Adipose tissue (tissue), 3 donors: Measurements from ENCODE around the gene ANKRD28. TPM values are rescaled to one million over a fixed set of nuclear protein-coding genes. Genes with fewer than 3 reads are reported as not detected.

ENCODE experiments used
- H3K27ac ChIP-seq: one replicate; pipeline ENCODE4 v1.5.1; 2013; ENCODE audit warnings: low read depth, low read length
- WGBS, 3 donors: extraction: QIAGEN DNeasy Blood & Tissue Kit; methylation state at CpG; one replicate each; pipeline ENCODE4 v1.1.7; 2013; 5-methylcytosine and 5-hydroxymethylcytosine counted together
- polyA plus RNA-seq, 3 donors: library from polyadenylated mRNA; stranded (reverse); fragments of 200-250 nt; gene quantifications; one replicate each; pipeline ENCODE4 v1.2.3, GENCODE V29; 2013
- donor health status: healthy with polysubstance abuse.
- donor health status: Bipolar disorder and iron deficiency.
- donor health status: healthy.

Gene ANKRD28
- polyA plus RNA-seq, 3 donors, result 8.9 to 15.6 (median 10.9) TPM

DNA sequence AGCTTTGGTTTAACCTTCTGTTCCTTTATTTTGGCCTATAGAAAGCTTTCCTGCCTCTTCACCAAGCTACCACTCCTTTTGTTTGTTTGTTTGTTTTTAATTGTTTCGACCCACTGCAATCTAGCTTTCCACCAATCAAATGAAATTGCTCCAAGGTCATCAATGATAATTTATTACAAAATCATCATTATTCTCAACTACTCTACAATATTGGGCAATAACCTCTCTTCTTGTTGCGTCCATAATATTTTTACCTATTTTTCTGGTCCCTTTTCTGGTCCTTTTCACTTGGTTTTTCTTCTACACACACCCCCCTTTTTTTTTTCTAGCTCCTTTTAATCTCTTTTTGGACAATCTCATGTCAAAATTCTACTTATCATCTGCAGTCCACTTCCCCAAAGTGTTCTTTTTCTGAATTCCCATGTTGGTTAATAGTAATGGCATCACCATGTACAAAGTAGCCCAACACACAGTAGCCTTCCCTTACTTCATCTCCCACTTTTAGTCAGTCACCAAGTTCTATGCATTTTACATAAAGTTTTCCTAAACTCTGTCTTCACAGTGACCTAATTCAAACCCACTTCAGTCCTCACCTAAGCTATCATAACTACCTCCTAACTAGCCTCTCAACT, 11.0 kb upstream of the ANKRD28 start:
- H3K27ac ChIP-seq, result no peak overlapping the region
- WGBS, 3 donors, result 89 to 95% (median 90%) methylated on average over 2 of the region's 2 CpGs

DNA sequence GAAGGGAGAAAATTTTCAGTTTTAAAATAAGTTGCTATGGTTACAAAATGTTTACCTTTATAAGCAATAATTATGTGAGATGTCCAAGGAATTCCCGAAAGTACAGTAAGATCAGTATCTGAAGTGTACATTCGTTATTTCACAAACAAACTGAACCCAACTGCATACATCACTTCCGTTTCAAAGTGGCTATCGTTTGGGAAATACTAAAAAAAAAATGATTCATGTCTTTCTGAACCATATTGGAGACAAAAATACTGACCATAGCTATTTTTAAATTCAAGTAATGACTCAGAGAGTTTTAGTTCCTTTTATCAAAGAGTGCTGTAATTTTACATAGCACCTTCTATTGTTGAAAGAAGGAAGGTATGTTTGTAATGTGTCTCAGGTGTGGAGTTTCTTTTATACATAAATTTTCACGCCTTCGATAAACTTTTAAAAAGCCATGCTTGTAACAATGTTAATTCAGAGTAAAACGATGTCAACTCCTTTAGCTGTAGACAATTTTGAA, 8.0 kb upstream of the ANKRD28 start:
- 35 to 48% (median 36%) methylated on average over 7 of the region's 7 CpGs for WGBS, 3 donors
- H3K27ac ChIP-seq, result no peak overlapping the region

- H3K27ac ChIP-seq, result no peak overlapping the region
- WGBS, 3 donors, result 53 to 84% (median 80%) methylated on average over 4 of the region's 4 CpGs
These were observed 6.8 kb upstream of the ANKRD28 start for GRCh38 chr3:15804553-15805095.

DNA sequence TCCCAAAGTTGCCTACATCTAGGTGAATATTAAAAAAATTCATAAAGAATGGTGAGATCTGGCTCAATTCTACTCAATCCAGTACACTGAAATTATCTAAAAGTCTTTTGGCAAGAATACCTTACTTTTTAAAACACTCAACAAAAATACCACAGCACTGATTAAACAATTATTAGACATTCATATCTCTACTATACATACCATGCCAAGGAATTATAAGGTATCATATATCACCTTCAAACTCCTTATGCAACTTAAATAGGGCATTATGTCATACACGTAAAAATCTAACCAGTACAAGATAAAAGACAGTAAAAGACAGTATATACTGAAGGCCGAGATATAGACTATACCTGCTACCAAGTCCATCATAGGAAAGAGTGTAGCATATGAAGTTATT, 6.1 kb upstream of the ANKRD28 start:
- no peak overlapping the region for H3K27ac ChIP-seq
- WGBS, 3 donors, result 72 to 85% (median 80%) methylated on average over 2 of the region's 2 CpGs

- no peak overlapping the region for H3K27ac ChIP-seq
- WGBS, 3 donors, result 75 to 78% (median 76%) methylated on average over 3 of the region's 3 CpGs
These were observed 3.5 kb upstream of the ANKRD28 start for GRCh38 chr3:15801298-15801697.

DNA sequence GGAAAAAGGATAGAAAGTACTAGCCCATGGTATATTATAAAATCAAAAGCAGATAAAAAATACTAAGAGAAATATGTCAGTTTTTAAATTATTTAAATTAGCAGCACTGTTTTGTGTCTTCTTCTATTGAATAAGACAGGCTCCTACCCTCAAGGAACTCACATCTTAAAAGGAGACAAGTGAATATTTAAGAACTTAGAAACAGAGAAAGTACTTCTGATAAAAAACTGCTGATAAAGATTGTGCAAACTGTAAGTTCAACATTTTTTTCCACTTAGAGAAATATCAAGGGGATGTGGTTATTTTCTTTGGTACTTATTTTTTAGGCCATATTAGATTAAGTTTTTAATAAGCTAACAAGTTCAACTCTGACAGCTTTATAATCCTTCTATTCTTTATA, 3.0 kb upstream of the ANKRD28 start:
- no peak overlapping the region for H3K27ac ChIP-seq

GRCh38 chr3:15800327-15800726, 2.5 kb upstream of the ANKRD28 start:
- H3K27ac ChIP-seq, result no peak overlapping the region

DNA sequence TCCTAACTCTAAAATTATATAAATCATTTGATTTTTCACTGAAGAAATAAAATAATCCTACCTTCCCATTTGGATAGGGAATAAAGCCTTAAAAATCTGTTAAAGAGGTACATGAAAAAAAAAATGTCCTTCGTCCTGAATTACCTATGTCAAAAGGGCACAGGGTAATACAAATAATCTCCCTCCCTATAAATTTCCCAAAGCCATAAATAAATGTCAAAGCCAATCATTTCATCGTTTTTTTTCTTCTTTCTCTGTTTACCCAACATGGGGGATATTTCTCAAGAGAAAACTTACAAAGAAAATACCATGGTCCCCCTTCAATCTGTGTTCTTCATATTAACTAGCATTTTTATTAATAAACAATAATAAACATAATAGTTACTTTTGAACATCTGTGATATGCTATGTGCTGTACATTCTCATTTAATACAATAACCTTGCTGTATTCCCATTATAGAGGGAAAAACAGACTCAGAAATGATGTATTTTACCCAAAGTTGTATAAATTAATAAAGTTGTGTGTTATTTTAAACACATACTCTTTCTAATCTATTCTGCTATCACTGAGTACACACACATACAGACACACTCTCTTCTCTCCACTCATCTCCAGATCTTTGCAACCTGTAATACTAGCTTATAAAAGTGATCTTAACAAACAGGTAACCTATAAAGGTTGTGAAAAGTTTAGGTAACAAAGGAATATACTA, 910 bp upstream of the ANKRD28 start:
- 40 to 46% (median 43%) methylated on average over 2 of the region's 2 CpGs for WGBS, 3 donors
- H3K27ac ChIP-seq, result no peak overlapping the region

DNA sequence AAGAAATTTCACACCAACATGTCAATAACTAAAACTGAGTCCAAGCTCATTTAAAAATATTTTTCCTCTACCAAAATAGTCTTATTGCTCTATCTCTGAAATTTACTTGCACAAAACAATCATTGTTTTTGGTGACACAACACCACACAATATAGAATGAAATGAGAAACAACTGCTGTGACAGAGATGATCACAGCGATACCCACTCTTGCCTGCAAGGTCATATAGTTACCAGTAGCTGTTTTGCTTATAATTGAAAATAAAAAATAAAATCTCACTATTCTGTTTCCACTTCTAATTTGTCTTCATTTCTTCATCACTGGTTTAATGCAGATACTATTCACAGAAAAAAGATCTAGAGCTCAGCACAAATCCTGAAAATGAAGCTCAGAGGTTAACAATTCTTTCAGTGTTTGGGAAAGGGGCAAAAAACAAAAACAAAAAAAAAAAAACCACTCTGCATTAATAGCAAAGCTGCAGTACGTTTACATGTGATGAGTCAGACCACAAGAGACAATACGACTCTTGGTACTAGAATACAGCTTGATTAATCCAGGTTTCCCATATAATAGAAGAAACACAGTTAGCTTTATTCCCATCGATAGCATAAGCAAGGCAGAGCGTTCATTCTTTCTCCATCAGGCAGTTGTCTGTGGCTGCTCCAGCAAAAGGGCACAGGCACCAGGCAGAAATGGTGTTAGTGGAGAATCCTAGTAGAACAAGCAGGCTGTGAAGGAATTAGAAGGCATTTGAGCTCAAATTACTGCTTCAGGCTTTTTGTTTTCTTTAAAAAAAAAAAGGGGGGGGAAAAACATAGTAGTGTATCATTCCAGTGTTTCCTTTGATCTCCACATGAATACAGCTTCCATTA, 773 bp downstream of the ANKRD28 start:
- 7 to 14% (median 8%) methylated on average over 5 of the region's 5 CpGs for WGBS, 3 donors

GRCh38 chr3:15796331-15796730, 1.4 kb downstream of the ANKRD28 start:
- 5 to 13% (median 12%) methylated on average over 2 of the region's 2 CpGs for WGBS, 3 donors
- no peak overlapping the region for H3K27ac ChIP-seq

More for the DNA sequence above, 773 bp downstream of the ANKRD28 start:
- peak overlapping the region; percentile 51 for H3K27ac ChIP-seq

- 9 to 38% (median 19%) methylated on average over 4 of the region's 4 CpGs for WGBS, 3 donors
These were observed 2.0 kb downstream of the ANKRD28 start for GRCh38 chr3:15795651-15796308.

GRCh38 chr3:15794842-15795650, 2.7 kb downstream of the ANKRD28 start:
- 33 to 72% (median 40%) methylated on average over 2 of the region's 2 CpGs for WGBS, 3 donors
- no peak overlapping the region for H3K27ac ChIP-seq

More at GRCh38 chr3:15795651-15796308, 2.0 kb downstream of the ANKRD28 start:
- no peak overlapping the region for H3K27ac ChIP-seq

- no peak overlapping the region for H3K27ac ChIP-seq
These were observed 3.4 kb downstream of the ANKRD28 start for GRCh38 chr3:15794303-15794771.

DNA sequence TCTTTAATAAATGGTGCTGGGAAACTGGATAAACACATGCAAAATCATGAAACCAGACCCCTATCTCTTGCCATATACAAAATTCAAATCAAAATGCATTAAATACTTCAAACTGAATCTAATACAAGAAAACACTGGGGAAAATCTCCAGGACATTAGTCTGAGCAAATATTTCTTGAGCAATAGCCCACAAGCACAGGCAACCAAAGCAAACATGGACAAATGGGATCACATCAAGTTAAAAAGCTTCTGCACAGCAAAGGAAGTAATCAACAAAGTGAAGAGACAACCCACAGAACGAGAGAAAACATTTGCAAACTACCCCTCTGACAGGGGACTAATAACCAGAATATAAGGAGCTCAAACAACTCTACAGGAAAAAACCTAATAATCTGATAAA, 6.3 kb downstream of the ANKRD28 start:
- WGBS, 3 donors, result 59 to 78% (median 63%) methylated on average over 1 of the region's 1 CpG
- H3K27ac ChIP-seq, result no peak overlapping the region

More at GRCh38 chr3:15794303-15794771, 3.4 kb downstream of the ANKRD28 start:
- 33 to 78% (median 34%) methylated on average over 3 of the region's 3 CpGs for WGBS, 3 donors

DNA sequence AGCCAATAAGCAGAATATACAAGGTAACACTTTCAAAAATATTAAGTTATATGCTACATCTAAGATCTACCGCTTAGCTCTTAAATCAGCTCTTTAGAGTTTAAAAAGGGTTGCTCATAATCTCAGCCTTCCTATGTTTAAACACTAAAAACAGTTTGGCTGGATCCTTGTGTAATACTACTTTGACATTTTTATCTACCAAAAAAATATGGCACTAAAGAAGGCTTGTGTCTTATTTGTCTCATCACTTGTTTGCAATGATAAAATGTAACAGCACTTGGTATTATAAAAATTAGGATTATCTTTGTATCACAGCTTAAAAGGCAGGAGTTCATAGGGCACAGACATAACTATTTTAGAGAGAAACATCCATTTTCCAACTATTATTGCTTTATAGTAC, 9.8 kb downstream of the ANKRD28 start:
- H3K27ac ChIP-seq, result no peak overlapping the region
- WGBS, 3 donors, result 93 to 96% (median 96%) methylated on average over 1 of the region's 1 CpG

DNA sequence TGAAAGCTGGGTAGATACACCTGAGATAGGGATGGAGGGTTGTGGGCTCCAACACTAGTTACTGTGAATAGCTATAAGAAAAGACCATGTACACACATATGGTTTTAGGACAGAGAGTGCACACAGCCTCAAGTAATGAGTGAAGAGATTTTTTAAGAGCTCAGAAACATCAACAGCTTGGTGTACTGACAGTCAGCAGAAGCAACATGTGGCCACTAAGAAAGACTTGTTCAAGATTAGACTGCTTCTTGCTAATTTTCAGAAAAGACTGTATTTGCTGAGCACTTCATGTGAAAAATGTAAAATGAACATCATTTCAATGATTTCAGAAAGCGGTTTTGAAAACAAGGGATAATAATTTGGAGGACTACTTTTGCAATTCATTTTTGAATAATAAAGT, 10.3 kb downstream of the ANKRD28 start:
- WGBS, 3 donors, result 96 to 100% (median 98%) methylated on average over 1 of the region's 1 CpG
- no peak overlapping the region for H3K27ac ChIP-seq

DNA sequence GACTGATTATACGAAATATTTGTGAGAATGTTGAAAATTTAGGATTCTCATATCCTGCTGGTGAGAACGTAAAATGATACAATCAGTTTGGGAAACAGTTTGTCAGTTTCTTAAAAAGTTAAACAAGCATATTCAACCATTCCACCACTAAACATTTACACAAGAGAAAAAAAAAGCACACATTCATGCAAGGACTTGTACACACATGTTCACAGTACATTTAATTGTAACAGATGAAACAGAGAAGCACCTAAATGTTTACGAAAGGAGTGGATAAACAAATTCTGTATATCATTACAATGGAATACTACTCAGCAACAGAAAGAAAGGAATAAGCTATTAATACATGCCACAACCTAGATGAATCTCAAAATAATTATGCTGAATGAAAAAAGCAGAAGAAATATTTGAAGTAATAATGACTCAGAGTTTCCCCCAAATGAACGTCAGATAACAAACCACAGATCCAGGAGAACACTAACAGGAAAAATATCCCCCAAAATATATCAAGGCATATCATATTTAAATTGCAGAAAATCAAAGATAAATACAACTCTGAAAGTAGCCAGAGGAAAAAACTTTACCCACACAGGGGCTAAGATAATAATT, 14.3 kb downstream of the ANKRD28 start:
- 59 to 67% (median 61%) methylated on average over 4 of the region's 4 CpGs for WGBS, 3 donors
- no peak overlapping the region for H3K27ac ChIP-seq
